Jurkat, Clone E6-1 (cell line): Measurements from ENCODE around the gene GRIK2. TPM values are rescaled to one million over a fixed set of nuclear protein-coding genes. Genes with fewer than 3 reads are reported as not detected.
"Not testable (repeated sequence)": the region's sequence is repeated elsewhere in the genome, so short reads cannot be mapped to it uniquely, and the experiment has no call there.

Experiments
- DNase-seq: peaks from one replicate; pipeline ENCODE4 v3.0.0-alpha.2; 2011; ENCODE audit warnings: low read depth, low spot score
- H3K4me3 ChIP-seq: 2 replicates; pipeline ENCODE4 v1.5.1; 2011; ENCODE audit warnings: mild to moderate bottlenecking, low read length, control low read depth, moderate library complexity
- polyA plus RNA-seq: library from polyadenylated mRNA; unstranded; fragments of >200 nt; gene quantifications from one replicate; pipeline ENCODE4 v1.2.1, GENCODE V29; 2012; ENCODE audit warnings: missing spikeins; ENCODE audit not compliant: insufficient read length, insufficient read depth

GRIK2 gene
- polyA plus RNA-seq: not detected

GRCh38 chr6:101393251-101393828, at the start of gene GRIK2:
TSS of gene GRIK2 (plus strand) at chr6:101393708.
- no peak for DNase-seq

GRCh38 chr6:101344885-101345284, 48.6 kb upstream of the GRIK2 start:
- no peak for DNase-seq
- H3K4me3 ChIP-seq: no peak overlapping the region

More at GRCh38 chr6:101393251-101393828, at the start of gene GRIK2:
- H3K4me3 ChIP-seq: no peak within 1 kb of the TSS

- DNase-seq: no peak
- H3K4me3 ChIP-seq: no peak overlapping the region
Observed at GRCh38 chr6:101348816-101349215, 44.7 kb upstream of the GRIK2 start.

GRCh38 chr6:101350631-101351030, 42.9 kb upstream of the GRIK2 start:
- not testable (repeated sequence) for DNase-seq, H3K4me3 ChIP-seq

GRCh38 chr6:101351173-101351572, 42.3 kb upstream of the GRIK2 start:
- DNase-seq: no peak

GRCh38 chr6:101352316-101352715, 41.2 kb upstream of the GRIK2 start:
- DNase-seq: no peak
- no peak overlapping the region for H3K4me3 ChIP-seq

More at GRCh38 chr6:101351173-101351572, 42.3 kb upstream of the GRIK2 start:
- no peak overlapping the region for H3K4me3 ChIP-seq

- no peak overlapping the region for H3K4me3 ChIP-seq
- DNase-seq: no peak
Observed at GRCh38 chr6:101365181-101365580, 28.3 kb upstream of the GRIK2 start.

- H3K4me3 ChIP-seq: no peak overlapping the region
- DNase-seq: no peak
Observed at GRCh38 chr6:101379926-101380325, 13.6 kb upstream of the GRIK2 start.

- H3K4me3 ChIP-seq: no peak overlapping the region
- DNase-seq: no peak
Observed at GRCh38 chr6:101380897-101381630, 12.4 kb upstream of the GRIK2 start.

GRCh38 chr6:101383747-101384146, 9.8 kb upstream of the GRIK2 start:
- DNase-seq, H3K4me3 ChIP-seq: not testable (repeated sequence)

GRCh38 chr6:101386982-101387381, 6.5 kb upstream of the GRIK2 start:
- H3K4me3 ChIP-seq: no peak overlapping the region
- DNase-seq: no peak

- DNase-seq: no peak
- no peak overlapping the region for H3K4me3 ChIP-seq
Observed at GRCh38 chr6:101391772-101392585, 1.5 kb upstream of the GRIK2 start.

GRCh38 chr6:101392586-101393230, 800 bp upstream of the GRIK2 start:
- no peak overlapping the region for H3K4me3 ChIP-seq
- DNase-seq: no peak

- DNase-seq: no peak
- no peak overlapping the region for H3K4me3 ChIP-seq
Observed at GRCh38 chr6:101393829-101394251, 332 bp downstream of the GRIK2 start.

GRCh38 chr6:101394936-101395335, 1.4 kb downstream of the GRIK2 start:
- no peak overlapping the region for H3K4me3 ChIP-seq
- DNase-seq: no peak

GRCh38 chr6:101395345-101395744, 1.8 kb downstream of the GRIK2 start:
- no peak overlapping the region for H3K4me3 ChIP-seq
- DNase-seq: no peak

- DNase-seq: peak; percentile 54
- H3K4me3 ChIP-seq: no peak overlapping the region
Observed at GRCh38 chr6:101396548-101397173, 3.2 kb downstream of the GRIK2 start.

- DNase-seq: no peak
Observed at GRCh38 chr6:101397199-101397598, 3.7 kb downstream of the GRIK2 start.

More at GRCh38 chr6:101397199-101397598, 3.7 kb downstream of the GRIK2 start:
- H3K4me3 ChIP-seq: no peak overlapping the region
